GM18858 (cell line): Measurements from ENCODE around the gene ZBTB43.
A peak's percentile ranks its signal among the peaks of the same experiment; 100 is the strongest.
"Not testable (repeated sequence)": the region's sequence is repeated elsewhere in the genome, so short reads cannot be mapped to it uniquely, and the experiment has no call there.

ENCODE experiments used
- ATAC-seq: cut with Tn5 transposase; IDR thresholded peaks from one replicate; pipeline ENCODE4 v1.9.1; 2021; ENCODE audit not compliant: unreplicated experiment

Gene ZBTB43, protein sequence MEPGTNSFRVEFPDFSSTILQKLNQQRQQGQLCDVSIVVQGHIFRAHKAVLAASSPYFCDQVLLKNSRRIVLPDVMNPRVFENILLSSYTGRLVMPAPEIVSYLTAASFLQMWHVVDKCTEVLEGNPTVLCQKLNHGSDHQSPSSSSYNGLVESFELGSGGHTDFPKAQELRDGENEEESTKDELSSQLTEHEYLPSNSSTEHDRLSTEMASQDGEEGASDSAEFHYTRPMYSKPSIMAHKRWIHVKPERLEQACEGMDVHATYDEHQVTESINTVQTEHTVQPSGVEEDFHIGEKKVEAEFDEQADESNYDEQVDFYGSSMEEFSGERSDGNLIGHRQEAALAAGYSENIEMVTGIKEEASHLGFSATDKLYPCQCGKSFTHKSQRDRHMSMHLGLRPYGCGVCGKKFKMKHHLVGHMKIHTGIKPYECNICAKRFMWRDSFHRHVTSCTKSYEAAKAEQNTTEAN

DNA sequence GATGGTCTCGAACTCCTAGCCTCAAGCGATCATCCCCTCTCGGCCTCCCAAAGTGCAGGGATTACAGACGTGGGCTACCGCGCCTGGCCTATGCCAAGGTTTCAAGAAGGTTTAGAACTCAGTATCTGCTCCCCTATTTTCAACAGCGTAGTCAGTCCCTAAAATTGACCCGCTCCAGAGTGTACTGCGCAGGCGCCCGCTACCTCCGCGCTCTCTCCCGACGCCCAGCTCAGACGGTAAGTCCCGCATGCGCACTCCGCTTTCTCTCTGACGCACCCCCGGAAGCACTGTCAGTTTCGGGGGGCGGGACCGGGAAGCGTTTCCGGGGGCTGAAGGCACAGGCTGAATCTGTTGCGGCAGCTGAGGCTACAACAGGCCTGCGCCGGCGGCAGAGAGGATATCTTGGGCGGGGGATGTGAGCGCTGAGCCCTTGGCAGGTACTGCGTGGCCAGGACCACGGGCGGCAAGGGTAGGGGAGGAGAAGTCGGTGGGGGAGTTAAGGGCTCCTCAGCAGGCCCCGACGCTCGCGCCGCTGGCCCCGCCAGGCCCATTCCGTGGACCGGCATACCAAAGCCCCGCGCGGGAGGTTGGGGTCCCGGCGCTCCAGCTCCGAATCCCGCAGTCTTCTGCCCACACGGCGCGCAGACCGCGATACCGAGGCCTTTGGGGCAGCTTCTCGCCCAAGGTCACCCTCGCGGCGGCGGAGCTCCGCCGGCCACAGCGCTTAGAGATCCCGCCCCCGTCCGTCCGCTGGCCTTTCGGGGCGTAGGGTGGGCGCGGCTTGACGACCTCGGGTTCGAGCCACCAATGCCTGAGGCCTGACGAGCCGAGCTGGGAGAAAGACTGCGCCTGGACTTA lies at the start of gene ZBTB43:
Gene ZBTB43, plus strand, starts transcription at position 345 of the 858 bp plus-strand sequence. CDS start 27,470 bp downstream, outside the sequence.
- ATAC-seq, result peak; percentile 47

DNA sequence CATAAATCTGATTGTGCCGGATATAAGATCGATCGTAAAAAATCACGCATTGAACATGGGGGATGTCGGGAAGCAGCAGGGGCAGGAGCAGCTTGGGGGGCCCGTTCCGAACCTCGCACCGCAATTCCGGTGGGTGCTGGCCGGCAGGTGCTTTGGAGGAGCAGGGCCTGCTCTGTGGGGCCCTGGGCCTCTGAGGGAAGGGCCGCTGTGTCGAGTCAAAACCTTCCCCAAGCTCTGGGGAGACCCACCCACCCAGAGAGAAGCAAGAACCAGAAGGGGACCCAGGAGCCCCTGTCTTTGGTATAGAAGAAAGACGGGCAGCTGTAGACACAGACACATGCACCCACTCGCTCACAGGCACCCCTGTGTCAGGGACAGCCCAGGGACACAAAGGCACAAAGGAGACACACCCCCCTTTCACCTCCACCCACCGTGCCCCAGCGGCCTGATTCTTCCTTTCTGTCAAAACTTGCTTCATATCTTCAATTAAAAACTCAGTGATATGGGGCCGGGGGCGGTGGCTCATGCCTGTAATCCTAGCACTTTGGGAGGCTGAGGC lies 49.4 kb upstream of the ZBTB43 start:
- ATAC-seq, result no peak

DNA sequence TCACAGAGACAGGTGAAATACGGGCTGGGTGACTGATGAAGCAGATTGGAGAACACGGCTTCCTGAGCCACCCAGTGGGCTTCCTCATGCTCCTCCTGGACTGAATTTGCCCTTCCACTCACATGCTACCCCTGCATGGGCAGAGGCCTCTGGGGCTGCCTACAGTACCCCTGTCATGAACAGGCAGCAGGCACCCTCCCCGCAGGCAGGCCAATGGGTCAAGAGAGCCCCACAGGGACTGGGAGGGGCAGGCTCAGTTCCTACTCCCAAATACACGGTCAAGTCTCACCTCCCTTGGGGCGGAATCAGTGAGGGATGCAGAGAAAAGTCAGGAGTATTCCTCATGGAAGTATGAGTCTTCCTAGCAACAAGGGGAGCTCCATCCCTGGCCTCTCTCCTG lies 48.6 kb upstream of the ZBTB43 start:
- ATAC-seq, result no peak

DNA sequence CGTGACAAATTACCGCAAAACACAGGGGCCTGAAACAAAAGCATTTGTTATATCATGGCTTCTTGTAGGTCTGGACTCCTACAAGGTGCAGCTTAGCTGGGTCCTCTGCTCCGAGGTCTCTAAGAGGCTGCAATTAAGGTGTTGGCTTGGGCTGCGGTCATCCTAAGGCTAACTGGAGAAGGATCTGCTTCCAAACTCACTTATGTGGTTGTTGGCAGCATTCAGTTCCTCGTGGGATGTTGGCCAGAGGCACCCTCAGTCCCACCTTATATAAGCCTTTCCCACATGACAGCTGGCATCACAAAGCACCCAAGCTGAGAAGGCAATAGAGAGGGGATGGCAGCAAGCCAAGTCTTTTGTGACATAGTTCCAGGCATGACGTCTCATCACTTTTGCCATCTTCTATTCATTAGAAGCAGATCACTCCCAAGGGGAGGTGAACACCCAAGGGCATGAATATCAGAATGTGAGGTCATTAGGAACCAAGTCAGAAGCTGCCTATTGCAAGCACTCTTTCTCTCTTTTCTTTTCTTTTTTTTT lies 47.9 kb upstream of the ZBTB43 start:
- ATAC-seq, result no peak

DNA sequence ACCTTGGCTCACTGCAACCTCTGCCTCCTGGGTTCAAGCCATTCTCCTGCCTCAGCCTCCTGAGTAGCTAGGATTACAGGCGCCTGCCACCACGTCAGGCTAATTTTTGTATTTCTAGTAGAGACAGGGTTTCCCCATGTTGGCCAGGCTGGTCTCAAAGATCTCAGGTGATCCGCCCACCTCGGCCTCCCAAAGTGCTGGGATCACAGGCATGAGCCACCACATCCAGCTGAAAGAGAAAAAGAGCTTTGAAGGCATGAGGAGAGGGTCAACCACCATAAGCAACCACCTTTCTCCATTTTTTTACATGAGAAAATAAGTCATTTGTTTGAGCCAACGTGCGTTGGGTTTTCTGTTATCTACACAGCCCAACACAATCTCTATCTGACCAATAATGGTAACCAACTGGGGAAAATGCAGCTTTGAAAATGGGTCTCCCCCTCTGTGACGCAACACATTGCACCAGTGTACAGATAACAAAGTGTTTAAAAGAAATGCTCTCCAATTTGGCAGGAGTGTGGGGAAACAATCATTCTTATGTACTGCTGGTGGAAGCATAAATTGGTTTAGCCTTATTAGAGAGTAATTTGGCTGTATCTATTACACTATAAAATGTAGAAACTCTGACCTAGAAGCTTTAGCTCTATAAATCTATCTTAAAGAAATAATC lies 45.8 kb upstream of the ZBTB43 start:
- no peak for ATAC-seq

DNA sequence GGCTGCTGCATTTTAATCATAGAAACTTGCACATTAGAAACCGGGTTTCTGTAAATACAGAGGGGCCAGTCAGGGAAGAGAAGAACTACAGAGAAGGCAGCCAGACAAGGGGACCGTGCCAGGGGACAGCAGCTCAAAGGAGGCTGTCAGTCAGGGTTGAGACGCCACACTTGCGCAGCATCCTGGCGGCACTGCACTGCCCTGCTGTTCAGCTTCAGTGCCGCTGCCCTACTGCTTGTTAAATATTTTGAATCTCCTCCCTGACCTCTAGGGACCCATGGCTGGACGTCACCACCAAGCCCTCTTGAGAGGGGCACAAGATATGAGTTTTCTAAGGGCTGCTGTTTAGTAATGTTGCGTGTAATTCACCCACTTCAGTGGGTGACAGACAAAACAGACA lies 43.6 kb upstream of the ZBTB43 start:
- no peak for ATAC-seq

DNA sequence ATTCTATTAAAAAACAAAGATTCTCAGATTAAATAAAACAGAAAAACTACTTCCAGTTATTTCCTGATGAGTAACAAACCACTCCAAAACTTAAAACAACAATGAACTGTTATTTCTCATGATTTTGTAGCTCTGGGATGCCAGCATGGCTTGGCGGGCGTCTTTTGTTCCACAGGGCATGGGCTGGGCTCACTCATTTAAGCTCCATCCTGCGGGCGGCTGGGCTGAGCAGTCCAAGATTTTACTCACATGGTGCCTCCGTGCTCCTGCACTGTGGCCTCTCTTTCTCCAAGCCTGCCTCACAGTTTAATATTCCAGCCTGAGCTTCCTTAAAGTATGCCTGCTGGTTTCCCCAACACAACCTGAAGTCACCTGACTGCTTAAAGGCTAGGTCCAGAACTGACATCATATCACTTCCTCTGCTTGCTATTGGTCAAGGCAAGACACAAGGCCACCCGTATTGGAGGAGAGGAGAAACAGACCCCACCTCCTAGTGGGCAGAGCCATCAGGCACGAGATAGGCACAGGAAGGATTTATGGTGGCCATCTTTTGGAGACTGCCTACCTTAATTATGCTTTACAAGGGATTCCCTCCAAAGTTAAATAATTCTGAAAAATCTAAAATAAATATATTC lies 41.6 kb upstream of the ZBTB43 start:
- ATAC-seq, result no peak

DNA sequence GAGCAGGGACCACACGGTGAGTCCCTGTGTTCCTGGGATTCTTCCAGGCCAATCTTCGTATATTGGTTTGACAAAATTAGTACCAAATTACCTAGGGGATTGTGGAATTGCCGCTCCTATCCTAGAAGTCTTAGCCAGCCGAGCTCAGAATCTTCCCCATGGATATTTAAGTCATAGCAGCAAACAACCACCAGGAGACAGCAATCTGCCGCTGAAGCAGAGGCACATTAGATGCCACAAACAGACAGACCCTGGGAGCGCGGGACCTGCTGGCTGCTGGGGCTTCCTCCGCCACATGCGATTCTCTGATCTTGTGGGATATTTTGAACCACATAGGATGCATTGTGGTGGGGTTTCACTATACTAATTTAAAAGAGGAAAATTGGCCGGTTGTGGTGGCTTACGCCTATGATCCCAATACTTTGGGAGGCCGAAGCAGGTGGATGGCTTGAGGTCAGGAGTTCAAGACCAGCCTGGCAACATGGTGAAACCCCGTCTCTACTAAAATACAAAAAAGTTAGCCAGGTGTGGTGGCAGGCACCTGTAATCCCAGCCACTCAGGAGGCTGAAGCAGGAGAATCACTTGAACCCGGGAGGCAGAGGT lies 31.7 kb upstream of the ZBTB43 start:
- ATAC-seq, result no peak

DNA sequence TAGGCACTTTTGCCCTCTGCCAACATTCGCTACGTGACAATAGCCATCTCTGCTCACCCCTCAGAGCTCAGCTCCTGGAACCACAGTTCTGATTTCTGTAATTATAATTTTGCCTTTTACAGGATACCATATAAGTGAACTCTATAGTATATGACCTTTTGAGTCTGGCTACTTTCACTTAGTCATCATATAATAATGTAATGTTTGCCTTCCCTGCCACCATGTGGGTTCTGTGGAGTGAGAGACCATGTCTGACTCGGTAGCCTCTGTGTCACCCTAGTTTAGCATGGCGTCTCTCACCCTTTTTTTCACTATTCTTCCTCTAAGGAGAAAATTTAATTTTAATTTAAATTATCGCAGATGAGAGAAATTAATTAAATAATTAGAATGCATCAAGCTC lies 28.9 kb upstream of the ZBTB43 start:
- no peak for ATAC-seq

DNA sequence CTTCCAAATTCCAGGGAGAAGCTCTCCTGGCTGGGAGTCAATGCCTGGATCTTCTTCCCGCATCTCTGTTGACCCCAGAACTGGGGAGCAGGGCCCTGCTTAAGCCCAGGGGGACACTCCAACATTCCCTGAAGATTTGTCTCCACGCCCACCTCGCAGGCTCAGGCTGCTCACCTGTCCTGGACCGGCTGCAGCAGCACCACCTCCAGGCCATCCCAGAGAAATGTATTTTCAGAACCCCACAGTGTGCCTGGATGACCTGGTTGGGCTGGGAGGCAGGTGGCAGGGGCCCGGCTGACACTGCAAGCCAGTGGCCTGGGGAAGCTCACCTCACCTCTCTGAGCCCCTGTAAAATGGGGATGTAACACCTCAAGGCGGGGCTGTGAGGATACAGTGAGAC lies 27.1 kb upstream of the ZBTB43 start:
- ATAC-seq, result no peak

DNA sequence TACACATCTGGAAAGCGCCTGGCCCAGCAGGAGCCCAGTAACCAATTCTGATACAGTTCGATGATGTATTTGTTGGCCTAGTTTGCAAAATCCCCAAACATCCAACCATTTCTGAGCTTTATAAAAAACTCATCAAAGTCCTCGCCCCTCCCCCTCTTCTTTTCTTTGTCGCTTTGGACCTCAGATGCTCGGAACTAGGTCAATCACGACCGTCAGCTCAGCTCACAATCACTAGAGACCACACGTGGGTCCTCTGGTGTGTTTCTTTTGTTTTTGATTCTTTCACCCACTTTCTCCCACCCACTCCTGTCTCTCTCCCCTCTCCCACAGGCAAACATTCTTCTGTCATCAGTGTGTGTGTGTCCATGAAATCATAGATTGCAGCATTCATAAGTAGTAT lies 26.7 kb upstream of the ZBTB43 start:
- no peak for ATAC-seq

DNA sequence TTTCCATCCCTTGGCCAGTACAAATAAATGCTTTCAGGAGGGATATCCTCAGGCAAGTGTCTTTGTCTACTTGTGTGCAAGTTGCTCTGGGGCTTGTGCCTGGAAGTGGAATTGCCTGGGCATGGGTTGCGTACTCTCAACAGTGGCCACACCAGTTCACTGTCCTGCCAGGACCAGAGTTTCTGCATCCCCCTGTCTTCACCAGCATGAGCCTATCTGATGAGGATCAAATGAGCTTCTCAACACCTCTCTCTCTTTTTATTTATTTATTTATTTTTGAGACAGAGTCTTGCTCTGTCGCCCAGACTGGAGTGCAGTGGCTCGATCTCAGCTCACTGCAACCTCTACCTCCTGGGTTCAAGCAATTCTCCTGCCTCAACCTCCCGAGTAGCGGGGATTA lies 26.1 kb upstream of the ZBTB43 start:
- not testable (repeated sequence) for ATAC-seq

DNA sequence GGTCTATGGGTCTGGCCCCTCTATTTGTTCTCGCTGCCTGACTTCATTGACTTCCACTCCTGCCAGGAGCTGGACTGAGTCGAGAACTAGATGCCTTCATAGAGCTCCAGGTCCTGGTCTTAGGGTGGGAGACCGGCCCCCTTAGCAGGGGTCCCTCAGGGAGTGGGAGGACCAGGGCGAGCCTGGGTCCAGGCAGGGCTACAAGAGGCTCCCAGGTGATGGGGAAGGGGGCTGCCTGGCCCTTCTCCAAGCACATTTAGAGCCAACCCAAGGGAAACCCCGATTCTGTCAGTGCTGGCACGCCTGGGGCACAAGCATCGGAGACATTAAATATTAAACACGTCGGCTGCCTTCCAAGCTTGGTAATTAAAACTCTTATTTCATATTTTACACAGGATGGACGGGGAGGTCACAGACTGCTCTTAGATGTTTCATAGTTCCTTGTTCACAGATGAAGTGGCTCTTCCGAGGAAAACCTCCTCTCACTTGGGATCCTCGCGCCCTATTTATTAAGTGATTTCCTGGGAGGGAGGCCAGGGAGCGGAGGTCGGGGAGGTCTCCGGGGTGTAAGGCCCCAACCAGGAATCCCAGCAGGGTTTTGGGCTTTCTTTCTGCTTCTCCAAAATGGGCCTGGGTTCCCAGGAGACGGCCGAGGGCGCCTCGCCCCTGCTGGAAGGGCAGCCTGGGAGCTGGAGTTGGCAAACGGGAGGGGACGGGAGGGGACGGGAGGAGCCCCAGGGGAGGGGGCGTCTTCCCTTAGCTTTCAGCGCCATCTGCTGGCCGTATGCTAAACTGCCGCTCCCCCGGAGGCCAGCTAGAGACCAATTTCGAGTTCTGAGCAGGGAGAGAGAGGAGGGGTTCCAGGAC lies 23.4 kb upstream of the ZBTB43 start:
- ATAC-seq, result no peak

DNA sequence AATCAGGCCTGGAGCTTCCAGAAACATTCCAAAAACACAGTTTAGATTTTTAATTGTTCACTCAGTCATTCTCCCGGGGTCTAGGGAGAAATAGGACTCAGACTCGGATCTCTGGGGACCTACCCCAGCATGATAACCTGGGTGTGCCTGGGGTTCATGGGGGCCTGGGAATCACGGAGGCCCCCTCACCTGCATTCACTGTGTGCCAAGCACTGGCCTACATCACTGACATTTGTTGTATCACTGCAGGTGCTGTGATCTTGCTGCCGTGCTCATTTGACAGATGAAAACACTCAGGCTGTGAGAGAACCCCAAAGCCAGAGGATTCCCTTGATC lies 22.8 kb upstream of the ZBTB43 start:
- no peak for ATAC-seq

DNA sequence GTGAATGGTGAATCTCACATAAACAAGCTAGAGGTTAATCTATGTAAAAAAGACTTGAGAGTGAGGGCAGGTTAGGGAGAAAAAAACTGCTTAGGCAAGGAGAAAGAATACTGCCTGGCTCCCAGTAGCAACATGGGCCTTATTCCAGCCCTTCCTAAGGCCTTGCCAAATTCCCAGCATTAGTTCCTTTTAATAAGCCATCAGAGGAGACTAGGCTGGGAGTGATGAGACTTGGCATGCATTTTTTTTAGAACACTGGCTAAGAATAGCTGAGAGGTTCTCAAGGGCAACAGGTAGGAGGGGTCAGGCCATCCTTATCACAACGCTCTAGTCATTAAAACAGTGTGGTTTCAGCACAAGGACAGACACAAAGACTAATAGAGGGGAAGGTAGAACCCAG lies 20.9 kb upstream of the ZBTB43 start:
- ATAC-seq, result no peak

DNA sequence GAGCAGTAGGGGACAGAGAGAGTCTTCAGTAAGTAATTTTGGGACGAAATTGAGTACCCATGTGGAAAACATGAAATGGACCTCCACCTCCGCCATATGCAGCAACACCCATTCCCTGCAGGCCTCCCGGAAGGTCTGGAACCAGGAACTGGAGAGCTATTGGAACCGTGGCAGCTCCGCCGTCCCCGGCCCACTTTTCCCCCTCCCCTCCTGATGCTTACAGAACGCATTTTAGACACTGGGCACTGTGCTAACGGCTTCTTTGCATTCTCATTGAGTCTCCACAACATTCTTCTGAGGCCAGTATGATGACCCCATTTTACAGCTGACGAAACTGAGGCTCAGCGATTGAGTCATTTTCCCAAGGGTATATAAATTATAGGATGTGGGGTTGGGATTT lies 20.4 kb upstream of the ZBTB43 start:
- no peak for ATAC-seq

DNA sequence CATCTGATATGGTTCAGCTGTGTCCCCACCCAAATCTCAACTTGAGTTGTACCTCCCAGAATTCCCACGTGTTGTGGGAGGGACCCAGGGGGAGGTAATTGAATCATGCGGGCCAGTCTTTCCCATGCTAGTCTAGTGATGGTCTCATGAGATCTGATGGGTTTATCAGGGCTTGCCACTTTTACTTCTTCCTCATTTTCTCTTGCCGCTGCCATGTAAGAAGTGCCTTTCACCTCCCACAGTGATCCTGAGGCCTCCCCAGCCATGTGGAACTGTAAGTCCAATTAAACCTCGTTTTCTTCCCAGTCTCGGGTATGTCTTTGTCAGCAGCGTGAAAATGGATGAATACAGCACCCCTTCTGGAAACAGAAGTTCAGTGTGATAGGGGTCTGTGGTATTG lies 20.0 kb upstream of the ZBTB43 start:
- ATAC-seq, result not testable (repeated sequence)

DNA sequence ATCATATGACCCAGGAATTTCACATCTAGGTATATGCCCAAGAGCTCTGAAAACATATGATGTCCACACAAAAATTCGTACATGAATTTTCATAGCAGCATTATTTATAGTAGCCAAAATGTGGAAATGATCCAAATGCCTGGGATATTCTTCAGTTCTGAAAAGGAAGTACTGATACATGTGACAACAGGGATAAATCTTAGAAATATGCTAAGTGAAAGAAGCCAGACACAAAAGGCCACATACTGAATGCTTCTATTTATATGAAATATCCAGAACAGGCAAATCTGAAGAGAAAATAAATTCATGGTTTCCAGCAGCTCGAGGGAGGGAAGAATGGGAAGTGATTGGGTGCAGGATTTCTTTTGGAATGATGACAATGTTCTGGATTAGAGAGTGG lies 16.8 kb upstream of the ZBTB43 start:
- ATAC-seq, result no peak

DNA sequence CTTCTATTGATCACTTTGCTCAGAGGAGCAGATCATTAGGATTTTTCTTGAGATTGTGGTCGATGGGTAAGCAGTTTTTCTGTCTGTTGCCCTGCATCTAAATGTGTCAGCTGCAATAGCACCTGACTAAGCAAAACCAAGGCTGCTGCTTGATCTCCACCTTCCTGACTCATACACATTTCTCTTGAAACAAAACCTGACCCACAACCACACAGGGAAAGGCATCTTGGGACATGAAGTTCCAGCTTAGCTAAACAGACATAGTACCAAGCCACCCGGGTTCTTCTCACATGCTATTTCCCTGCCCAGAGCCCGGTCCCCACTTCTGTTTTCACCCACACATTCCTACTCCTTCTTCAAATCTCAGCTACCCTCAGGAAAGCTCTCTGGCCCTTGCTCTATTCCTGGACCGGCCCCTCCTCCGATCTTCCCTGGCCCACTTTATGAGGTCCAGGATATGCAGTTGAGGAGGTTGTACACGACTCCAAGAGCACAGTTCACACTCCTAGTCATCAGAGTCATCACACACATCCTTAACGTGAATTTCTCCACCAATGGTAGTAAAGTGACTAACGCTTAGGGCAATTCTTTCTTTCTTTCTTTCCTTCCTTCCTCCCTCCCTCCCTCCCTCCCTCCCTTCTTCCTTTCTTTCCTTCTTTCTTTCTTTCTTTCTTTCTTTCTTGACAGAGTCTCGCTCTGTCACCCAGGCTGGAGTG lies 16.0 kb upstream of the ZBTB43 start:
- ATAC-seq, result no peak
